IPS-18c (cell line): ENCODE data around the gene MCCD1.
"Not testable (repeated sequence)": the region's sequence is repeated elsewhere in the genome, so short reads cannot be mapped to it uniquely, and the experiment has no call there.

Experiments
- H3K4me3 ChIP-seq: 2 replicates; pipeline ENCODE4 v1.7.0; 2013; ENCODE audit warnings: low read depth, mild to moderate bottlenecking, low read length, moderate library complexity; ENCODE audit not compliant: insufficient read depth
- H3K9me3 ChIP-seq: one replicate; pipeline ENCODE4 v1.6.1; 2013; ENCODE audit warnings: mild to moderate bottlenecking, low read length, moderate library complexity; ENCODE audit not compliant: control insufficient read depth, insufficient read depth

MCCD1 gene

GRCh38 chr6:31498748-31499147, 30.0 kb upstream of the MCCD1 start:
- peak overlapping the region; percentile 62 for H3K4me3 ChIP-seq
- no peaks in the 10 kb centered on the region for H3K9me3 ChIP-seq

GRCh38 chr6:31499648-31500047, 29.1 kb upstream of the MCCD1 start:
- not testable (repeated sequence) for H3K4me3 ChIP-seq, H3K9me3 ChIP-seq

DNA sequence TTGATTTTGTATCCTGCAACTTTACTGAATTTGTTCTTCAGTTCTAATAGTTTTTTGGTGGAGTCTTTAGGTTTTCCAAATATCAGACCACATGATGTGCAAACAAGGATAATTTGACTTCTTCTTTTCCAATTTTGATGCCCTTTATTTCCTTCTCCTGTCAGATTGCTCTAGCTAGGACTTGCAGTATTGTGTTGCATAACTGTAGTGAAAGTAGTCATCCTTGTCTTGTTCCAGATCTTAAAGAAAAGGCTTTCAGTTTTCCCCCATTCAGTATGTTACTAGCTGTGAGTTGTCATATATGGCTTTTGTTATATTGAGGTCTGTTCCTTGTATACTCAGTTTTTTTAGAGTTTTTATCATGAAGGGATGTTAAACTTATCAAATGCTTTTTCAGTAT, 26.2 kb upstream of the MCCD1 start:
- H3K4me3 ChIP-seq = no peak overlapping the region
- no peaks in the 10 kb centered on the region for H3K9me3 ChIP-seq

DNA sequence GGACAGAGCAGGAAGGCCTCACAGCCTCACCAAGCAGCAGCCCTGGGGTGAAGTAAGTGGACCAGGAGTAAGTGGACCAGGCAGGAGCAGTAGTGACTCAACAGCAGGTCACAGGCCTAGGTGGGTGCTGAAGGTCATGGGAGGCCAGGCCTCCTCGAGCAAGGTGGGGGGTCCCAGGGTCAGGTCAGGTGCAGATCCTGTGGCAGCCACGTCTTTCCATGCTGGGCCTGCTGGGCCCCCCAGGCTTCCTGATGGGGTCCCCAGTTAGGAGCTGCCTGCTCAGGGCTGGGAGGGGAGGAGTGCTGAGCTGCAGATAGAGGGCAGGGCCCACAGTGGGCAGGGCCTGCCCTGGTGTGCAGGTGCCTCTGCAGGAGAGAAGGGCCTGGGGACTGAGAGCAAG, 19.7 kb upstream of the MCCD1 start:
- not testable (repeated sequence) for H3K9me3 ChIP-seq, H3K4me3 ChIP-seq

- no peak overlapping the region for H3K4me3 ChIP-seq
- H3K9me3 ChIP-seq = no peaks in the 10 kb centered on the region
These were observed 18.8 kb upstream of the MCCD1 start for GRCh38 chr6:31510007-31510406.

DNA sequence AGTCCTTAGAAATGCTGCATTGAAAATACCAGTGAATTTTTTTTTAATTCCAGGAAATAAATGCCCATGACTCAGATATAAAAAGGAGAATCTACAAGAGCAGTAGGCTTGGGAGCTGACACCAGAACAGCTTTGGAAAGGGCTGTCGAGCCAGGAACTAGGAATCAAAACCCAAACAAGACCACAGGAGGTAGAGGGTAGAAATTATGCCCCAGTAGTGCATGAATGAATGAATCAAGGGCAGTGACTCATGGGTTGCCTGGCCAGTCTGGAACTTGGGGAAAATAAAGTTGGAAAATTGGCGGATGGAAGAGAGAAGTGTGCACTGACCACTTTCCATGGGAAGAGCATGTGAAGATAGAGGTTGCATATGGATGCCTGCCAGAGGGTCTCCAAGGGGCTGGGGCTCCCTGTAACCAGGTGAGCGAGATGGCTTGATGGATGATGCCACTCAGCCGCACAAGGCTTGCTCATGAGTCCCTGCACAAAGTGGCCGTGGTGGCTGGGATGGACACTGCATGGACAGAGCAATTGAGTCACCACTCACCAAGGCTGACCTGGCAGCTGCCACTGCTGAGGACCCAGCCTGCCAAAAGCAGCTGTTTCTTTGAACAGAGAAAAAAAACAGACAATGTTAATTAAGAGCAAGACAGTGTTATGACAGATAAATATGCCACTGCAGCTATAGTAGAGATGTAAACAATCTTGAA, 15.2 kb upstream of the MCCD1 start:
- Histone ChIP-seq H3K9me3 (no peaks in the 10 kb centered on the region), H3K4me3 (no peak overlapping the region)

DNA sequence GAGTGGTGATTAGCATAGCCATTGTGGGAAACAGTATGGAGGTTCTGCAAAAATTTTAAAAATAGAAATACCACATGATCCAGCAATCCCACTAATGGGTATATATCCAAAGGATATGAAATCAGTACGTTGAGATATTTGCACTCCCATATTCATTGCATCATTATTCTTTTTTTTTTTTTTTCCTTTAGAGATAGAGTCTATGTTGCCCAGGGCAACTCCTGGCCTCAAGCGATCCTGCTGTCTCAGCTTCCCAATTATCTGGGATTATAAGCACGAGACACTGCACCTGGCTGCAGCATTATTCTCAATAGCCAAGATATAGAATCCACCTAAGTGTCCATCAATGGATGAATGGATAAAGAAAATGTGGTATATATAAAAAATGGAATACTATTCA, 6.9 kb upstream of the MCCD1 start:
- H3K4me3 ChIP-seq = no peak overlapping the region
- no peaks in the 10 kb centered on the region for H3K9me3 ChIP-seq

DNA sequence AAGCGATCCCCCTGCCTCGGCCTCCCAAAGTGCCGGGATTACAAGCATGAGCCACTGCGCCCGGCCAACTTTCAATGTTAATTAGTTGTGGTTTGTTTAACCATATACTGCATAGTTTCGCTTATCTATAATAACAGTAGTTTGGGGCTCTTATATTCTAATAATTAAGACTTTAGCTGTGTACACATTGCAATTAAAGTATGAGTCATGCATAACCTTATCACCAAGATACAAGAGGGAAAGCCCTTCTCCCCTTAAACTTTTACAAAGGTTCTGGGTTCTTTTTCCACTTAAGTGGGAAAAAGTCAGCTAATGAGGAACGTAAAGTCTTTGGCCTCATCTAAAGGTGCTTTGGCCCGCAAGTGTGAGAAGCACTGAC, 3.2 kb upstream of the MCCD1 start:
- no peak overlapping the region for H3K4me3 ChIP-seq
- no peaks in the 10 kb centered on the region for H3K9me3 ChIP-seq

- H3K4me3 ChIP-seq = no peak overlapping the region
These were observed 2.7 kb upstream of the MCCD1 start for GRCh38 chr6:31525932-31526591.

GRCh38 chr6:31528307-31528777, 420 bp upstream of the MCCD1 start:
- no peak overlapping the region for H3K4me3 ChIP-seq

More at GRCh38 chr6:31525932-31526591, 2.7 kb upstream of the MCCD1 start:
- no peaks in the 10 kb centered on the region for H3K9me3 ChIP-seq

GRCh38 chr6:31529329-31530150, 778 bp downstream of the MCCD1 start:
- Histone ChIP-seq H3K9me3 (peaks cover 2% of the 10 kb centered on the region), H3K4me3 (no peak overlapping the region)

More at GRCh38 chr6:31528307-31528777, 420 bp upstream of the MCCD1 start:
- no peaks in the 10 kb centered on the region for H3K9me3 ChIP-seq

GRCh38 chr6:31530659-31531058, 1.9 kb downstream of the MCCD1 start:
- Histone ChIP-seq H3K9me3 (peaks cover 2% of the 10 kb centered on the region), H3K4me3 (no peak overlapping the region)

DNA sequence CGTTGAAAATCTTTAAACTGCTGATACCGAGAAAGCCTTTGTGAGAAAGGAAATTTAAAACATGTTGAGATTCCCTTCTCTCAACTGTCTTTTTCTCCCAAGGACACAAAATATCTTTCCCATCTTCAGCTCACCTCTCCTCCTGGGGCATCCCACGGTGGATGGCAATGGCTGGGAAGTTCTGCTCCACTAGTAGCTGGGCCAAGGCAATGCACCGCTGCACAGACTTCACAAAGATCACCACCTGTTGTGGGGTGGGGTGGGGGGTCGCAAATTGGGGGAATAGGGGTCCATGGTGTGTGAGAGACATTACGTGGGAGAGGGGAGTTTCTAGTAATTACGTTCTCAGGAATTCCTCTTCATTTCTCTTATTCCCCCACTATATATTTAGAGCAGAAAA, 2.4 kb downstream of the MCCD1 start:
- H3K4me3 ChIP-seq = no peak overlapping the region
- peaks cover 2% of the 10 kb centered on the region for H3K9me3 ChIP-seq

DNA sequence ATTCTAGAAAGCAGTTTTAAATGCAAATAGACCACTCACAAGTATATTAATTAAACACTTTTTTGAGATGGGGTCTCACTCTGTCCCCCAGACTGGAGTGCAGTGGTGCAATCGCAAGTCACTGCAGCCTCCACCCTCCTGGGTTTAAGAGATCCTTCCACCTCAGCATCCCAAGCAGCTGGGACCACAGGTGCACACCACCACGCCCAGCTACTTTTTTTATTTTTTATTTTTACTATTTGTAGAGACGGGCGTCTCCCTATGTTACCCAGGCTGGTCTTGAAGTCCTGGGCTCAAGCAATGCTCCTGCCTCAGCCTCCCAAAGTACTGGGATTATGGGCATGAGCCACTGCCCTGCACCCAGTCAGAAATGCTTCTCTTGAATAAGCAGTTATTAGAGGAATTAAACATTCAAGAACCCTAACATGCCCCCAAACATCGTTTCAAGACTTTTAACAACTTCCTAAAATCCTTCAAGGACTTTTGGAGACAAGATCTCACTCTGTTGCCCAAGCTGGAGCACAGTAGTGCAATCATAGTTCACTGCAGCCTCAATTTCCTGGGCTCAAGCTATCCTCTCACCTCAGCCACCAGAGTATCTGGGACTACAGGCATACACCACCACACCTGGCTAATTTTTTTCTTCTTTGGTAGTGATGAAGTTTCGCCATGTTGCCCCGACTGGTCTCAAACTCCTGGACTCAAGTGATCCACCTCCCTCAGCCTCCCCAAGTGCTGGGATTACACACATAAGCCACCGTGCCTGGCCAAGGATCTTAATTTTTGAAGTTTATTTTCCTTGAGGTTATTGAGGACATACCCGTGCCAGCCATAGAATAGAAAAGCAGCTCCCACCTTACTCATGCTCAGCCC, 3.2 kb downstream of the MCCD1 start:
- H3K9me3 ChIP-seq = peaks cover 2% of the 10 kb centered on the region
- H3K4me3 ChIP-seq = no peak overlapping the region

- no peak overlapping the region for H3K4me3 ChIP-seq
- H3K9me3 ChIP-seq = peaks cover 2% of the 10 kb centered on the region
These were observed 4.1 kb downstream of the MCCD1 start for GRCh38 chr6:31532644-31533454.

DNA sequence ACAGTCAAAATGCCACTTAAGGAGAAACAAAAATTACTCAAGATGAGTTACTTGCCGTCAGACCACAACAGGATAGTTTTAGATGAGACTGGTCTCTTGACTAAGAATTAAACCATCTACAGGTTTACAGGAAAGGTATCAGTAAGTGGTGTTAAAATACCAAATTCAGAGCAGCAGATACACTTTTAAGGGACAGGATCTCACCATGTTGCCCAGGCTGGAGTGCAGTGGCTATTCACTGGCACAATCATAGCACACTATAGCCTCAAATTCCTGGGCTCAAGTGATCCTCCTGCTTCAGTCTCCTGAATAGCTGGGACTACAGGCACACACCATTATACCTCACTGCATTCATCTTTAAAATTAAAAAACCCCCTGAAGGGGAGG, 4.7 kb downstream of the MCCD1 start:
- Histone ChIP-seq H3K9me3 (peaks cover 2% of the 10 kb centered on the region), H3K4me3 (no peak overlapping the region)
